CD4-positive, alpha-beta memory T cell (primary cell): ENCODE measurements around the gene CALN1. TPM values are rescaled to one million over a fixed set of nuclear protein-coding genes. Genes with fewer than 3 reads are reported as not detected.

Experiments
- CTCF ChIA-PET: fragments of 350-600 bp; sonication (Branson Sonifier 250); formaldehyde crosslinking; loops from one replicate; lab custom pipeline; 2021; ENCODE audit warnings: inconsistent platforms; ENCODE audit not compliant: partially characterized antibody; lab: Charles Lee
- POLR2A ChIA-PET: fragments of 350-600 bp; sonication (Branson Sonifier 250); formaldehyde crosslinking; loops from one replicate; lab custom pipeline; 2021; ENCODE audit not compliant: partially characterized antibody; lab: Charles Lee
- DNase-seq, 5 donors: peaks; one replicate each; pipeline versions ENCODE4 v3.0.0 to v3.0.0-alpha.2; 2020 to 2022; ENCODE audit warnings: mixed read lengths in 1 of 5
- H3K27ac ChIP-seq: one replicate; pipeline ENCODE4 v1.7.0; 2013; ENCODE audit warnings: low read depth, low read length
- H3K27me3 ChIP-seq: 2 replicates; pipeline ENCODE4 v1.7.0; 2013; ENCODE audit warnings: mild to moderate bottlenecking, low read length, moderate library complexity; ENCODE audit not compliant: insufficient read depth
- H3K36me3 ChIP-seq: 2 replicates; pipeline ENCODE4 v1.7.0; 2013; ENCODE audit warnings: mild to moderate bottlenecking, low read length, moderate library complexity; ENCODE audit not compliant: insufficient read depth
- H3K4me1 ChIP-seq: 2 replicates; pipeline ENCODE4 v1.7.0; 2013; ENCODE audit warnings: mild to moderate bottlenecking, low read length, moderate library complexity; ENCODE audit not compliant: insufficient read depth
- H3K4me3 ChIP-seq, 2 donors: one replicate each; pipeline ENCODE4 v1.7.0; 2013; ENCODE audit warnings: low read length in 2 of 2, mild to moderate bottlenecking in 1 of 2
- H3K9me3 ChIP-seq, 2 donors: one replicate each; pipeline ENCODE4 v1.7.0; 2013; ENCODE audit warnings: low read length in 2 of 2, control low read depth in 1 of 2; ENCODE audit not compliant: control insufficient read depth in 1 of 2
- H3K27ac Mint-ChIP-seq, 7 donors: one replicate each; pipeline ENCODE4 v1.8.0; 2020 to 2021; ENCODE audit warnings: mixed read lengths in 7 of 7, mild to moderate bottlenecking in 6 of 7, inconsistent platforms in 3 of 7, moderate library complexity in 3 of 7
- H3K27me3 Mint-ChIP-seq, 2 donors: one replicate each; pipeline ENCODE4 v1.8.0; 2020 to 2021; ENCODE audit warnings: mixed read lengths in 2 of 2
- H3K36me3 Mint-ChIP-seq, 2 donors: one replicate each; pipeline ENCODE4 v1.8.0; 2020 to 2021; ENCODE audit warnings: mixed read lengths in 2 of 2, inconsistent platforms in 1 of 2, mild to moderate bottlenecking in 1 of 2
- H3K4me1 Mint-ChIP-seq, 4 donors: one replicate each; pipeline ENCODE4 v1.8.0; 2020 to 2021; ENCODE audit warnings: mixed read lengths in 4 of 4, mild to moderate bottlenecking in 1 of 4
- H3K4me3 Mint-ChIP-seq, 8 donors: one replicate each; pipeline ENCODE4 v1.8.0; 2020 to 2021; ENCODE audit warnings: mixed read lengths in 8 of 8, mild to moderate bottlenecking in 7 of 8, moderate library complexity in 6 of 8, inconsistent platforms in 3 of 8
- H3K9me3 Mint-ChIP-seq, 8 donors: one replicate each; pipeline ENCODE4 v1.8.0; 2020 to 2021; ENCODE audit warnings: mixed read lengths in 8 of 8, mild to moderate bottlenecking in 5 of 8, inconsistent platforms in 3 of 8, moderate library complexity in 1 of 8
- intact Hi-C: fragments of 100-400 bp; cut with micrococcal nuclease; formaldehyde crosslinking; loops from one replicate; pipeline ENCODE4 v1.15.1; 2023
- polyA plus RNA-seq, 2 donors: library from polyadenylated mRNA; unstranded; fragments of 300-500 nt; fragmentation: Illumina TruSeq; gene quantifications; one replicate each; pipeline ENCODE4 v1.2.3, GENCODE V29; 2021
- total RNA-seq, 2 experiments: library from RNA; stranded (reverse); gene quantifications; one replicate each; pipeline ENCODE4 v1.2.3, GENCODE V29; 2021

Gene CALN1
- total and polyA plus RNA-seq, 4 experiments from 2014 or later, result not detected

GRCh38 chr7:72249106-72249505 lies 163.0 kb downstream of the CALN1 start:
- Mint-ChIP-seq H3K36me3 (peaks cover 0 to 2% of the 10 kb centered on the region in 2 donors), H3K4me3 (no peak overlapping the region), H3K4me1 (no peaks in the 10 kb centered on the region), H3K27ac (no peak overlapping the region), H3K27me3 (no peaks in the 10 kb centered on the region), H3K9me3 (peaks cover 0 to 25% (median 16%) of the 10 kb centered on the region in 8 donors)
- ChIA-PET CTCF (no interaction called here), POLR2A (no interaction called here)
- no peak for DNase-seq
- intact Hi-C loops, result no loop called here
- Histone ChIP-seq H3K36me3 (no peaks in the 10 kb centered on the region), H3K27ac (no peak overlapping the region), H3K4me1 (no peaks in the 10 kb centered on the region), H3K4me3 (no peak overlapping the region), H3K27me3 (no peaks in the 10 kb centered on the region), H3K9me3 (no peaks in the 10 kb centered on the region)

GRCh38 chr7:72244826-72245398 lies 167.2 kb downstream of the CALN1 start:
- no peaks in the 10 kb centered on the region for H3K9me3 ChIP-seq
- Mint-ChIP-seq H3K9me3 (peaks cover 2 to 18% (median 14%) of the 10 kb centered on the region in 8 donors), H3K27ac (no peak overlapping the region), H3K4me3 (no peak overlapping the region), H3K27me3 (no peaks in the 10 kb centered on the region), H3K4me1 (no peaks in the 10 kb centered on the region), H3K36me3 (peaks cover 0 to under 1% of the 10 kb centered on the region in 2 donors)
- ChIA-PET POLR2A (no interaction called here), CTCF (no interaction called here)
- no peak overlapping the region for H3K27ac ChIP-seq
- H3K4me1 ChIP-seq, result no peaks in the 10 kb centered on the region
- H3K36me3 ChIP-seq, result no peaks in the 10 kb centered on the region
- no peak overlapping the region for H3K4me3 ChIP-seq
- intact Hi-C loops, result no loop called here
- no peak for DNase-seq
- no peaks in the 10 kb centered on the region for H3K27me3 ChIP-seq

- no peak for DNase-seq
- Histone ChIP-seq H3K27ac (no peak overlapping the region), H3K27me3 (no peaks in the 10 kb centered on the region), H3K4me3 (no peak overlapping the region), H3K4me1 (no peaks in the 10 kb centered on the region), H3K36me3 (no peaks in the 10 kb centered on the region), H3K9me3 (no peaks in the 10 kb centered on the region)
- Mint-ChIP-seq H3K27me3 (no peaks in the 10 kb centered on the region), H3K9me3 (peaks cover 2 to 15% (median 9%) of the 10 kb centered on the region in 8 donors), H3K4me1 (no peaks in the 10 kb centered on the region), H3K36me3 (no peaks in the 10 kb centered on the region), H3K27ac (no peak overlapping the region), H3K4me3 (no peak overlapping the region)
- intact Hi-C loops, result no loop called here
- ChIA-PET CTCF (interaction anchor here (1.2 kb wide), 1 partner anchor 12 kb away, joined by 3 read pairs; no protein-coding TSS in a partner anchor), POLR2A (no interaction called here)
Measured at GRCh38 chr7:72243329-72243728, 168.8 kb downstream of the CALN1 start.

- Histone ChIP-seq H3K9me3 (no peaks in the 10 kb centered on the region), H3K4me3 (no peak overlapping the region), H3K4me1 (no peaks in the 10 kb centered on the region), H3K27me3 (no peaks in the 10 kb centered on the region), H3K27ac (no peak overlapping the region), H3K36me3 (no peaks in the 10 kb centered on the region)
- Mint-ChIP-seq H3K9me3 (peaks cover 0 to 10% (median 3%) of the 10 kb centered on the region in 8 donors), H3K4me3 (no peak overlapping the region), H3K36me3 (no peaks in the 10 kb centered on the region), H3K27me3 (no peaks in the 10 kb centered on the region), H3K4me1 (no peaks in the 10 kb centered on the region), H3K27ac (no peak overlapping the region)
- CTCF ChIA-PET, result no interaction called here
- DNase-seq, result no peak
- POLR2A ChIA-PET, result no interaction called here
- intact Hi-C loops, result no loop called here
Measured at GRCh38 chr7:72235351-72235750, 176.8 kb downstream of the CALN1 start.

GRCh38 chr7:72234086-72234485 lies 178.1 kb downstream of the CALN1 start:
- no peak overlapping the region for H3K27ac ChIP-seq
- H3K4me1 ChIP-seq, result no peaks in the 10 kb centered on the region
- ChIA-PET POLR2A (no interaction called here), CTCF (no interaction called here)
- no peaks in the 10 kb centered on the region for H3K36me3 Mint-ChIP-seq
- no peaks in the 10 kb centered on the region for H3K27me3 Mint-ChIP-seq
- no peak overlapping the region for H3K4me3 Mint-ChIP-seq
- intact Hi-C loops, result no loop called here
- H3K27me3 ChIP-seq, result no peaks in the 10 kb centered on the region
- no peaks in the 10 kb centered on the region for H3K36me3 ChIP-seq
- no peak overlapping the region for H3K4me3 ChIP-seq
- H3K9me3 Mint-ChIP-seq, result peaks cover 1 to 13% (median 5%) of the 10 kb centered on the region in 8 donors
- no peaks in the 10 kb centered on the region for H3K9me3 ChIP-seq
- no peak overlapping the region for H3K27ac Mint-ChIP-seq
- H3K4me1 Mint-ChIP-seq, result no peaks in the 10 kb centered on the region
- no peak for DNase-seq

GRCh38 chr7:72230281-72230680 lies 181.9 kb downstream of the CALN1 start:
- Mint-ChIP-seq H3K9me3 (peaks cover 0 to 17% (median 7%) of the 10 kb centered on the region in 8 donors), H3K27me3 (no peaks in the 10 kb centered on the region), H3K4me1 (no peaks in the 10 kb centered on the region), H3K4me3 (no peak overlapping the region), H3K36me3 (no peaks in the 10 kb centered on the region), H3K27ac (no peak overlapping the region)
- DNase-seq, result no peak
- H3K9me3 ChIP-seq, result no peaks in the 10 kb centered on the region
- no peaks in the 10 kb centered on the region for H3K36me3 ChIP-seq
- H3K27me3 ChIP-seq, result no peaks in the 10 kb centered on the region
- intact Hi-C loops, result no loop called here
- no peak overlapping the region for H3K27ac ChIP-seq
- no peaks in the 10 kb centered on the region for H3K4me1 ChIP-seq
- H3K4me3 ChIP-seq, result no peak overlapping the region
- ChIA-PET CTCF (interaction anchor here (1.1 kb wide), 1 partner anchor 9 kb away, joined by 3 read pairs; no protein-coding TSS in a partner anchor), POLR2A (no interaction called here)

GRCh38 chr7:72223351-72223750 lies 188.8 kb downstream of the CALN1 start:
- Mint-ChIP-seq H3K9me3 (peaks cover 0 to 22% (median 11%) of the 10 kb centered on the region in 8 donors), H3K27ac (no peak overlapping the region), H3K27me3 (no peaks in the 10 kb centered on the region), H3K4me3 (no peak overlapping the region), H3K36me3 (no peaks in the 10 kb centered on the region), H3K4me1 (no peaks in the 10 kb centered on the region)
- ChIA-PET CTCF (interaction anchor here (1.0 kb wide), 1 partner anchor 170 kb away, joined by 3 read pairs; no protein-coding TSS in a partner anchor), POLR2A (no interaction called here)
- Histone ChIP-seq H3K27me3 (no peaks in the 10 kb centered on the region), H3K36me3 (no peaks in the 10 kb centered on the region), H3K4me3 (no peak overlapping the region), H3K9me3 (no peaks in the 10 kb centered on the region), H3K4me1 (no peaks in the 10 kb centered on the region), H3K27ac (no peak overlapping the region)
- DNase-seq, result no peak
- intact Hi-C loops, result no loop called here
